ENCODE data around the gene WBP4.
"Not testable (repeated sequence)": the region's sequence is repeated elsewhere in the genome, so short reads cannot be mapped to it uniquely, and the experiment has no call there.

Gene WBP4

GRCh38 chr13:41077475-41077874, 16.2 kb downstream of the WBP4 start:
- no peak for DNase-seq (ENCODE audit: low read depth in 2 of 2, low spot score in 1 of 2)

- no peak for DNase-seq (ENCODE audit: low read depth in 2 of 2, low spot score in 1 of 2)
These were observed 18.4 kb downstream of the WBP4 start for GRCh38 chr13:41079725-41080124.

- no peak for DNase-seq (ENCODE audit: low read depth in 2 of 2, low spot score in 1 of 2)
These were observed 24.8 kb downstream of the WBP4 start for GRCh38 chr13:41085961-41086585.

- DNase-seq (ENCODE audit: low read depth in 2 of 2, low spot score in 1 of 2) = not testable (repeated sequence)
These were observed 34.4 kb downstream of the WBP4 start for GRCh38 chr13:41095681-41096080.

GRCh38 chr13:41098761-41099160, 37.5 kb downstream of the WBP4 start:
- DNase-seq (ENCODE audit: low read depth in 2 of 2, low spot score in 1 of 2) = no peak

DNA sequence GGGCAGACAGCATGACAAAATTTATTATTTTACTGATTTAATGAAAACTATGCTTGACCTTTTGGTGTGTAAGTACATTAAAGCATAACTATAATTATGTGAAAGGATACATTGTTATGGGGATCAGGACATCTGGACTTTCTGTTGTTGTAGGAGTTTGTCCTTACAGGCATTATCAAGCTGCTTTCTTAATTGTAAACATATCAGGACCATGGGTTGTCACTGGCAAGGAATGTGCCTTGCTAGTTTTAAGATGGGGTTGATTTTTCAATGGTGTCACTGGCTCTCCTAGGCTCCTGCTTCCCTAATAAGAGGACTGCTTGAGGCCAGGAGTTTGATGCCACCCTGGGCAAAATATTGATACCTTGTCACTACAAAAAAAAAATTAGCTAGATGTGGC, 38.7 kb downstream of the WBP4 start:
- DNase-seq (ENCODE audit: low read depth in 2 of 2, low spot score in 1 of 2) = no peak

DNA sequence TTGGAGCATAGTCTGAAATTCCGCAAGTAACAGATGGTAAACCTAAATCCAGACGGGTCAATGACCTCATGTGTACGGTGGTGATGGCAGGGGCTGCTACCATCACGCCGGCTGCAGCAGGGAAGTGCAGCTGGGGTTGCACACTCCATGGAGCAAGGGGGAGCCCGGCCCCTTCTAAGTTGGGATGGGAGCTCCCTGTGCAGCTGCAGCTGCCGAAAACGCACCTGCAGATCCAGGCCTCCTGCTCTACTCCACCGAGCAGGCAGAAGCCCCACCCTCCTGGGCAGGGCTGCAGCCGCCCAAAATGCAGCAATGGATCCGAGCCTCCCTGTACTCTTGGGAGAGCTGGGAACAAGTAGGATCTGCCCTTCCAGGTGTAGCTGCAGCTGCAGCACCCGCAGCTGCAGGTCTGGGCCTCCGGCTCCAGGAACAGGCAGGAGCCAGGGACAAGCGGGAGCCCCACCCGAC, 45.8 kb downstream of the WBP4 start:
- no peak for DNase-seq (ENCODE audit: low read depth in 2 of 2, low spot score in 1 of 2)

GRCh38 chr13:41107584-41108014, 46.3 kb downstream of the WBP4 start:
- no peak for DNase-seq (ENCODE audit: low read depth in 2 of 2, low spot score in 1 of 2)

- DNase-seq (ENCODE audit: low read depth in 2 of 2, low spot score in 1 of 2) = no peak
These were observed 50.1 kb downstream of the WBP4 start for GRCh38 chr13:41111454-41111853.

- no peak for DNase-seq (ENCODE audit: low read depth in 2 of 2, low spot score in 1 of 2)
These were observed 56.6 kb downstream of the WBP4 start for GRCh38 chr13:41117869-41118268.

GRCh38 chr13:41122838-41123237, 61.5 kb downstream of the WBP4 start:
- no peak for DNase-seq (ENCODE audit: low read depth in 2 of 2, low spot score in 1 of 2)

DNA sequence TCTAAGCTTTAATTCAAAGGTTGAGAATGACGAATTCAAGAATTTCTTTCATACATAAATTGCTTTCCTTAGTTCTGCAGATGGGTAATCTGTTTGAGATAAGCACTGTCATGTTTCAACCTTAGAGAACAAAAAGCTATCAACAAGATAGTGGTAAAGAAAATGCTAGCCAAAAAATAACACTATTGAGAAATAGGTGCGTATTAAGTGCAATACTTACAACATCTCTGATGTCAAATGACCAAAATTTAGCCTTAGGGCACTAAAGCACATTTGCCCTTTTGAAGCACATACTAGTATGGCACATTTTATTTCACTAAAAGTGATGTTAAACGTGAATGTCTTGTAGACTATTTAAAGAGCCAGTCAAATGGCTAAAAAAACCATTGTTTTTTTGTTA, 66.4 kb downstream of the WBP4 start:
- no peak for DNase-seq (ENCODE audit: low read depth in 2 of 2, low spot score in 1 of 2)

GRCh38 chr13:41130356-41130755, 69.0 kb downstream of the WBP4 start:
- no peak for DNase-seq (ENCODE audit: low read depth in 2 of 2, low spot score in 1 of 2)

- not testable (repeated sequence) for DNase-seq (ENCODE audit: low read depth in 2 of 2, low spot score in 1 of 2)
These were observed 69.9 kb downstream of the WBP4 start for GRCh38 chr13:41131189-41131588.

GRCh38 chr13:41131660-41132511, 70.6 kb downstream of the WBP4 start:
- DNase-seq (ENCODE audit: low read depth in 2 of 2, low spot score in 1 of 2) = not testable (repeated sequence)

- peak; percentile 75 to 84 for DNase-seq (ENCODE audit: low read depth in 2 of 2, low spot score in 1 of 2)
These were observed 71.3 kb downstream of the WBP4 start, which contains the start of gene KBTBD6 for GRCh38 chr13:41132512-41133152. TSS of gene KBTBD6 (minus strand) at chr13:41132802. CDS start at chr13:41132511, 291 bp downstream.

Data from stimulated activated CD8-positive, alpha-beta memory T cell treated with anti-CD3 and anti-CD28 coated beads, Interleukin-4, amount 100 ng/mL, for 1 hour (primary cell).